ENCODE measurements around the gene DUOXA2. TPM values are rescaled to one million over a fixed set of nuclear protein-coding genes. Genes with fewer than 3 reads are reported as not detected.

Gene DUOXA2
- total RNA-seq, 1 donor from 2014 or later, result not detected

DNA sequence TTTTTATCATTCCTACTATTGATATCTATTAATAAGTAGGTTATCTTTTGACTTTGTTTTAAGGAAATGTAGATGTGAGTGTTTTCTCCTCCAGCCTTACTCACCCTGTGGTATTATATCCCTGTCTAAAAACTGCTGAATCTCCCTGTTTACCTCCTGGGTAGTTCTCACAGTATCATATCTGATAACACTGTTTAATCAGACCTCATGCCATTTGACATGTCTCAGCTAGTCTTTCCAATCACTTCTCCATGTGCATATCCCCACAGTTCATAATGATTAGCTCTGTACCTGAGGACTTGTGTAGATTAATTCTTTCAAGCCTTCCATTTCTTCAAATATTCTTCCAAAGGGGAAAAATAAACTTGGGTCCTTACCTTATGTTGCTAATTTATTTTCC is 30.9 kb upstream of the DUOXA2 start:
- Histone ChIP-seq H3K4me3 (ENCODE audit: low read depth, low read length) (no peak overlapping the region), H3K36me3 (ENCODE audit: control insufficient read depth, insufficient read depth, low read length) (no peaks in the 10 kb centered on the region), H3K27me3 (ENCODE audit: control insufficient read depth, insufficient read depth, low read length) (no peaks in the 10 kb centered on the region)
- TF ChIP-seq, protein P1, sequence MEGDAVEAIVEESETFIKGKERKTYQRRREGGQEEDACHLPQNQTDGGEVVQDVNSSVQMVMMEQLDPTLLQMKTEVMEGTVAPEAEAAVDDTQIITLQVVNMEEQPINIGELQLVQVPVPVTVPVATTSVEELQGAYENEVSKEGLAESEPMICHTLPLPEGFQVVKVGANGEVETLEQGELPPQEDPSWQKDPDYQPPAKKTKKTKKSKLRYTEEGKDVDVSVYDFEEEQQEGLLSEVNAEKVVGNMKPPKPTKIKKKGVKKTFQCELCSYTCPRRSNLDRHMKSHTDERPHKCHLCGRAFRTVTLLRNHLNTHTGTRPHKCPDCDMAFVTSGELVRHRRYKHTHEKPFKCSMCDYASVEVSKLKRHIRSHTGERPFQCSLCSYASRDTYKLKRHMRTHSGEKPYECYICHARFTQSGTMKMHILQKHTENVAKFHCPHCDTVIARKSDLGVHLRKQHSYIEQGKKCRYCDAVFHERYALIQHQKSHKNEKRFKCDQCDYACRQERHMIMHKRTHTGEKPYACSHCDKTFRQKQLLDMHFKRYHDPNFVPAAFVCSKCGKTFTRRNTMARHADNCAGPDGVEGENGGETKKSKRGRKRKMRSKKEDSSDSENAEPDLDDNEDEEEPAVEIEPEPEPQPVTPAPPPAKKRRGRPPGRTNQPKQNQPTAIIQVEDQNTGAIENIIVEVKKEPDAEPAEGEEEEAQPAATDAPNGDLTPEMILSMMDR (IDR thresholded peaks at IDR 0.05; ENCODE audit: insufficient read depth, low read length, severe bottlenecking), result no peak
- no peak for FAIRE-seq
- peak; percentile 89 for DNase-seq (ENCODE audit: low read depth)

DNA sequence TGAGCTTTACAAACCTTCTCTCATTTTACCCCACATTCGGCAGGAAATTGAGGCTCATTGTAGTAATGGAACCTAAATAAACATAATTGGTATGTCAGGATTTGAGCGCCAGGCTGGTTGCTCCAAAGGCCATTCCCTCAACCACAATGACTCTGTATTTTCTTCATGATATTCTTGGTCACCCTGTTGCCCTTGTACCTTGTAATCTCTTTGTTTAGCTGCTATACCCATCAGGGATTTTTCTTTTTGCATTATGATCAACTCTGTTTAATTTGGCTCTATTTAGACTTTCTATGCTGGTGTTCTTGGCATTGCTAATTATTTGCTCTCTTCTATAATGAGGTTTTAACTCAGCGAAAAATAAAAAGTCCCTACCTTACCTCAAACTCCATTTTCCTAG is 30.0 kb upstream of the DUOXA2 start:
- H3K4me3 ChIP-seq (ENCODE audit: low read depth, low read length), result no peak overlapping the region
- no peak for FAIRE-seq

DNA sequence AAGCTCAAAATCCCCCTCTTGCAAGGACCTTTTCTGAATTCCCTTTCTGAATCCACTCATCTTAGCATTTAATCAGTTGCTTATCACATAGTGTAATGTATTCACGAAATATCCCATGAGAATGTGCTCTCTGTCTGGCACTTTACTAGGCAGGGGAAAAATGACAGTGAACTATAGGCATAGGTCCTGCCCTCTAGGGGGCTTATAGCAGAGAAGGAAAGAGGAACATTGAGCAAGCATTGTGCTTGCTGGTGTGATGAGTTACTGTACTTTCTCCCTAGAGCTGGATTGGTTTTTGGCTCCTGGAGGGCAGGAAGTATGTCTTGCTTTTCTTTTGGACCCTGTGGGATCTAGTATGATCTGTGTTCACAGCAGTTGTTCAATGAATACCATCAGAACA is 26.6 kb upstream of the DUOXA2 start:
- FAIRE-seq (no peak), DNase-seq (ENCODE audit: low read depth) (no peak)
- Histone ChIP-seq H3K27me3 (ENCODE audit: control insufficient read depth, insufficient read depth, low read length) (no peaks in the 10 kb centered on the region), H3K36me3 (ENCODE audit: control insufficient read depth, insufficient read depth, low read length) (no peaks in the 10 kb centered on the region), H3K4me3 (ENCODE audit: low read depth, low read length) (no peak overlapping the region)
- TF ChIP-seq, protein P1 (IDR thresholded peaks at IDR 0.05; ENCODE audit: insufficient read depth, low read length, severe bottlenecking), result no peak

More for the DNA sequence above, 30.0 kb upstream of the DUOXA2 start:
- no peaks in the 10 kb centered on the region for H3K27me3 ChIP-seq (ENCODE audit: control insufficient read depth, insufficient read depth, low read length)
- H3K36me3 ChIP-seq (ENCODE audit: control insufficient read depth, insufficient read depth, low read length), result no peaks in the 10 kb centered on the region
- DNase-seq (ENCODE audit: low read depth), result no peak
- TF ChIP-seq, protein P1 (IDR thresholded peaks at IDR 0.05; ENCODE audit: insufficient read depth, low read length, severe bottlenecking), result no peak

DNA sequence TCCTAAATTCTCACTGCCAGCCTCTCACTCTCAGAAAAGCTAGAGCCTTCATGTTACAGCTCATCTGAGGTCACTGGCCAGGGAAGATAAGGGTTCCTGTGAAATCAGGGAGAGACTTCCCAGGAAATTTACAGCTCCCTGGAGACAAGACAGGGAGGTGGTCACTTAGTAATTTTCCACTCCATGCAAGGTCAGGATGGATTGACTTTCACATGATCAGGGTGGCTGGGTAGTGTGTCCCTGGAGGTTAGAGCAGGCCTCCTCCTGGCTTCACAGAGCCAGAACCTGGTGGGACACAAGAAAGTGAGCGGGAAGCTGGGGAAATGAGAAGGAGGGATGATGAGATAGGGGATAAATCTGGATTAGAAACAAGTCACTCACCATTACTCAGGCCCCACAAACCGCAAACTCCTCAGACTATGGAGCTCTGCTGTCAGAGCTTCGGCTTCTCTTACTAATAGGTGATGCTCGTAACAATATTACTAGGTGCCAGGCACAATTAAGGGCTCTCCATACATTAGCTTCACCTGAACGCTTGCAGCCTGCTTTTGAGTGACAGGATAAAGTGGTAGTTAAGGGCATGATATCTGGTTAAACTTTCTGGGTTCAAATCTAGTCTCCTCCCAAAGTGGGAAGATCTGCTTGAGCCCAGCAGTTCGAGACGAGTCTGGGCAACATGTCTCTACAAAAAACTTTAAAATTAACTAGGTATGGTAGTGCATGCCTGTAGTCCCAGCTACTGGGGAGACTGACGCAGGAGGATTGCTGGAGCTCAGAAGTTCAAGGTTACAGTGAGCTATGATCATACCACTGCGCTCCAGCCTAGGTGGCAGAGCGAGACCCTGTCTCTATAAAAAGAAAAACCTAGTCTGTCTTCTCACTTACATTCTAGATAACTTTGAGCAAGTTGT is 25.1 kb upstream of the DUOXA2 start:
- H3K36me3 ChIP-seq (ENCODE audit: control insufficient read depth, insufficient read depth, low read length), result no peaks in the 10 kb centered on the region
- FAIRE-seq (no peak), DNase-seq (ENCODE audit: low read depth) (no peak)
- H3K27me3 ChIP-seq (ENCODE audit: control insufficient read depth, insufficient read depth, low read length), result no peaks in the 10 kb centered on the region
- H3K4me3 ChIP-seq (ENCODE audit: low read depth, low read length), result no peak overlapping the region
- TF ChIP-seq, protein P1 (IDR thresholded peaks at IDR 0.05; ENCODE audit: insufficient read depth, low read length, severe bottlenecking), result no peak

DNA sequence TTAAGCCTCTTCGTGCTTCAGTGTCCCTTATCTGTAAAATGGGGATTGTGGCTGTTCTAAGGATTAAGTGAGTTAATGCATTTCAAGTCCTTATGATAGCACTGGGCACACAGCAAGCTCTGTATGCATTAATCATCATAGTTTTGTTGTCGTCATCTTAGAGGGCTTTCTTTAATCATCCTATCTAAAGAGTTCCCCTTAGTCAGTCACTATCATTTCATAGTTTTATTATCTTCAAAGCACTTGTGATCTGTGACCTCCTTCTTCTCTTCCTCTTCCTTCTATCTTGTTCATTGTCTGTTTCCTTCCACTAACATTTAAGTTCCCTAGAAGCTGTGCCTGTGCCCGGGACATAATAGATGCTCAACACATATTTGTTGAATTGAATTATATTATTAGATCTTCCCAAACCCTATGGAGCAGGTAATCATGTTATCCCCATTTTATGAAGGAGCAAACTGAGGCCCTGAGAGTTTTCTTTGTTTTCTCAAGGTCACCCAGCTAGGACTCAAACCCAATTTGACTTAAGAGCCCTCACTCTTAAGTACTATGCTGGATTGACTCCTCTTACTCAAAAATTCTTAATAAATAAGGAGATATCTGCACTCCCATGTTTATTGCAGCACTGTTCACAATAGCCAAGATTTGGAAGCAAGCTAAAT is 24.3 kb upstream of the DUOXA2 start:
- Histone ChIP-seq H3K27me3 (ENCODE audit: control insufficient read depth, insufficient read depth, low read length) (no peaks in the 10 kb centered on the region), H3K36me3 (ENCODE audit: control insufficient read depth, insufficient read depth, low read length) (no peaks in the 10 kb centered on the region), H3K4me3 (ENCODE audit: low read depth, low read length) (no peak overlapping the region)
- DNase-seq (ENCODE audit: low read depth) (no peak), FAIRE-seq (no peak)
- TF ChIP-seq, protein P1 (IDR thresholded peaks at IDR 0.05; ENCODE audit: insufficient read depth, low read length, severe bottlenecking), result no peak

Data from bronchial epithelial cell (primary cell).